ENCODE results near the gene TEX35. TPM values are rescaled to one million over a fixed set of nuclear protein-coding genes. Genes with fewer than 3 reads are reported as not detected.
"Not testable (repeated sequence)": the region's sequence is repeated elsewhere in the genome, so short reads cannot be mapped to it uniquely, and the experiment has no call there.

Gene TEX35
- polyA plus RNA-seq, 3 donors: not detected

GRCh38 chr1:178502330-178502714 lies 10.6 kb upstream of the TEX35 start:
- no peaks in the 10 kb centered on the region for H3K36me3 ChIP-seq (replicated peaks in 1 of 2; ENCODE audit: control insufficient read depth in 1 of 2, insufficient read depth in 2 of 2, low read length in 2 of 2)
- no peak overlapping the region for H3K9ac ChIP-seq (ENCODE audit: insufficient read depth, low read length, poor library complexity, severe bottlenecking)
- Mint-ChIP-seq H3K9me3 (peaks cover 0 to 1% (median 0%) of the 10 kb centered on the region in 7 donors), H3K27ac (no peak overlapping the region), H3K4me1 (peaks cover 1% of the 10 kb centered on the region), H3K4me3 (no peak overlapping the region), H3K36me3 (no peaks in the 10 kb centered on the region), H3K27me3 (ENCODE audit: low read depth in 3 of 3) (peaks cover 2 to 4% (median 2%) of the 10 kb centered on the region in 3 donors)
- TF ChIP-seq, protein P1, sequence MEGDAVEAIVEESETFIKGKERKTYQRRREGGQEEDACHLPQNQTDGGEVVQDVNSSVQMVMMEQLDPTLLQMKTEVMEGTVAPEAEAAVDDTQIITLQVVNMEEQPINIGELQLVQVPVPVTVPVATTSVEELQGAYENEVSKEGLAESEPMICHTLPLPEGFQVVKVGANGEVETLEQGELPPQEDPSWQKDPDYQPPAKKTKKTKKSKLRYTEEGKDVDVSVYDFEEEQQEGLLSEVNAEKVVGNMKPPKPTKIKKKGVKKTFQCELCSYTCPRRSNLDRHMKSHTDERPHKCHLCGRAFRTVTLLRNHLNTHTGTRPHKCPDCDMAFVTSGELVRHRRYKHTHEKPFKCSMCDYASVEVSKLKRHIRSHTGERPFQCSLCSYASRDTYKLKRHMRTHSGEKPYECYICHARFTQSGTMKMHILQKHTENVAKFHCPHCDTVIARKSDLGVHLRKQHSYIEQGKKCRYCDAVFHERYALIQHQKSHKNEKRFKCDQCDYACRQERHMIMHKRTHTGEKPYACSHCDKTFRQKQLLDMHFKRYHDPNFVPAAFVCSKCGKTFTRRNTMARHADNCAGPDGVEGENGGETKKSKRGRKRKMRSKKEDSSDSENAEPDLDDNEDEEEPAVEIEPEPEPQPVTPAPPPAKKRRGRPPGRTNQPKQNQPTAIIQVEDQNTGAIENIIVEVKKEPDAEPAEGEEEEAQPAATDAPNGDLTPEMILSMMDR (IDR thresholded peaks at IDR 0.05): no peak
- no peak for DNase-seq
- no peaks in the 10 kb centered on the region for H3K9me3 ChIP-seq (replicated peaks in 1 of 2; ENCODE audit: control insufficient read depth in 1 of 2, insufficient read depth in 1 of 2, low read length in 2 of 2)
- H2AFZ ChIP-seq (ENCODE audit: insufficient read depth, low read depth, low read length, poor library complexity, severe bottlenecking): no peak overlapping the region
- H3K4me2 ChIP-seq (replicated peaks; ENCODE audit: extremely low read depth, low read length, poor library complexity, severe bottlenecking): no peak overlapping the region
- H3K4me1 ChIP-seq (ENCODE audit: control insufficient read depth in 1 of 2, insufficient read depth in 2 of 2, low read length in 2 of 2): no peaks in the 10 kb centered on the region
- WGBS (ENCODE audit: insufficient coverage): 100% methylated on average over 2 of the region's 3 CpGs
- no peaks in the 10 kb centered on the region for H4K20me1 ChIP-seq (ENCODE audit: insufficient read depth, low read length)
- H3K27ac ChIP-seq (ENCODE audit: low read depth in 1 of 2, low read length in 2 of 2): no peak overlapping the region
- intact Hi-C loops (cut with micrococcal nuclease): loop anchor here in 1 of 2 donors (5.0 kb wide), 1 partner anchor 190 kb away; no protein-coding TSS in a partner anchor
- no peaks in the 10 kb centered on the region for H3K27me3 ChIP-seq (ENCODE audit: control insufficient read depth in 2 of 2, insufficient read depth in 2 of 2, low read length in 2 of 2)
- H3K79me2 ChIP-seq (ENCODE audit: insufficient read depth, low read length): no peaks in the 10 kb centered on the region
- no peak overlapping the region for H3K4me3 ChIP-seq (replicated peaks in 1 of 3; ENCODE audit: low read depth in 2 of 3, low read length in 3 of 3)

DNA sequence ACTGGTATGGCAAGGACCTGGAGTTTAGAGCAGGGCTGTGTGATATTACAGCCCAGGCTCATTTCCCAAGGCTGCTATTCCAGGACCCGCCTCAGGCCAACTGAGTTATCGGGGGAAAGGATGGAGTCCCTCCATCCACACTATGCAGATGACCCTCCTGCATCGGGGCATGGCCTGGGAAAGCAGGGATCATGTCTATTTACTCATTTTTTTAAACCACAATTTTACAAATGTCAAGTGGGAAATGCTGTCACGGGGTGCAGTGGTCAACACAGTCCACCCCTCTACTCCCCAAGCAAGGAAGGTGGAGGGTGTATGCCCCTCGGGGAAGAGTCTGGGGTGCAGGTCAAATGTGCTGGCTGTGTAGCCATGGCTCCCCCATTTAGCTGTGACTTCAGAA lies 10.1 kb upstream of the TEX35 start:
- no peak for DNase-seq
- H3K9ac ChIP-seq (ENCODE audit: insufficient read depth, low read length, poor library complexity, severe bottlenecking): no peak overlapping the region
- H3K36me3 ChIP-seq (replicated peaks in 1 of 2; ENCODE audit: control insufficient read depth in 1 of 2, insufficient read depth in 2 of 2, low read length in 2 of 2): no peaks in the 10 kb centered on the region
- H4K20me1 ChIP-seq (ENCODE audit: insufficient read depth, low read length): no peaks in the 10 kb centered on the region
- no CpG with 5 or more reads among the region's 5 CpGs for WGBS (ENCODE audit: insufficient coverage)
- TF ChIP-seq, protein P1 (IDR thresholded peaks at IDR 0.05): no peak
- Mint-ChIP-seq H3K27me3 (ENCODE audit: low read depth in 3 of 3) (peaks cover 2 to 4% (median 2%) of the 10 kb centered on the region in 3 donors), H3K4me3 (no peak overlapping the region), H3K36me3 (no peaks in the 10 kb centered on the region), H3K9me3 (peaks cover 0 to 1% (median 0%) of the 10 kb centered on the region in 7 donors), H3K27ac (no peak overlapping the region), H3K4me1 (peaks cover 1% of the 10 kb centered on the region)
- no peaks in the 10 kb centered on the region for H3K27me3 ChIP-seq (ENCODE audit: control insufficient read depth in 2 of 2, insufficient read depth in 2 of 2, low read length in 2 of 2)
- no peak overlapping the region for H3K4me2 ChIP-seq (replicated peaks; ENCODE audit: extremely low read depth, low read length, poor library complexity, severe bottlenecking)
- intact Hi-C loops (cut with micrococcal nuclease): loop anchor here in 1 of 2 donors (5.0 kb wide), 1 partner anchor 191 kb away; no protein-coding TSS in a partner anchor
- no peak overlapping the region for H2AFZ ChIP-seq (ENCODE audit: insufficient read depth, low read depth, low read length, poor library complexity, severe bottlenecking)
- H3K9me3 ChIP-seq (replicated peaks in 1 of 2; ENCODE audit: control insufficient read depth in 1 of 2, insufficient read depth in 1 of 2, low read length in 2 of 2): no peaks in the 10 kb centered on the region
- no peak overlapping the region for H3K27ac ChIP-seq (ENCODE audit: low read depth in 1 of 2, low read length in 2 of 2)
- no peaks in the 10 kb centered on the region for H3K79me2 ChIP-seq (ENCODE audit: insufficient read depth, low read length)
- H3K4me3 ChIP-seq (replicated peaks in 1 of 3; ENCODE audit: low read depth in 2 of 3, low read length in 3 of 3): no peak overlapping the region
- no peaks in the 10 kb centered on the region for H3K4me1 ChIP-seq (ENCODE audit: control insufficient read depth in 1 of 2, insufficient read depth in 2 of 2, low read length in 2 of 2)

GRCh38 chr1:178503316-178503715 lies 9.6 kb upstream of the TEX35 start:
- not testable (repeated sequence) for H3K4me1 Mint-ChIP-seq; H3K27me3 ChIP-seq (ENCODE audit: control insufficient read depth in 2 of 2, insufficient read depth in 2 of 2, low read length in 2 of 2); H3K9me3 ChIP-seq (replicated peaks in 1 of 2; ENCODE audit: control insufficient read depth in 1 of 2, insufficient read depth in 1 of 2, low read length in 2 of 2); H3K36me3 ChIP-seq (replicated peaks in 1 of 2; ENCODE audit: control insufficient read depth in 1 of 2, insufficient read depth in 2 of 2, low read length in 2 of 2); H2AFZ ChIP-seq (ENCODE audit: insufficient read depth, low read depth, low read length, poor library complexity, severe bottlenecking); H3K27me3 Mint-ChIP-seq (ENCODE audit: low read depth in 3 of 3); H3K9me3 Mint-ChIP-seq; H3K4me3 ChIP-seq (replicated peaks in 1 of 3; ENCODE audit: low read depth in 2 of 3, low read length in 3 of 3); H3K4me3 Mint-ChIP-seq; H3K36me3 Mint-ChIP-seq; H3K9ac ChIP-seq (ENCODE audit: insufficient read depth, low read length, poor library complexity, severe bottlenecking); H3K4me2 ChIP-seq (replicated peaks; ENCODE audit: extremely low read depth, low read length, poor library complexity, severe bottlenecking); H3K27ac Mint-ChIP-seq; H3K79me2 ChIP-seq (ENCODE audit: insufficient read depth, low read length); H3K4me1 ChIP-seq (ENCODE audit: control insufficient read depth in 1 of 2, insufficient read depth in 2 of 2, low read length in 2 of 2); DNase-seq; H4K20me1 ChIP-seq (ENCODE audit: insufficient read depth, low read length); H3K27ac ChIP-seq (ENCODE audit: low read depth in 1 of 2, low read length in 2 of 2)
- WGBS (ENCODE audit: insufficient coverage): 93% methylated on average over 14 of the region's 14 CpGs
- intact Hi-C loops (cut with micrococcal nuclease): loop anchor here in 1 of 2 donors (5.0 kb wide), 1 partner anchor 191 kb away; no protein-coding TSS in a partner anchor

Measured in CD14-positive monocyte (primary cell).